GM12878 (cell line): ENCODE measurements around the gene KATNA1. TPM values are rescaled to one million over a fixed set of nuclear protein-coding genes. Genes with fewer than 3 reads are reported as not detected.

Source experiments
- ATF7 ChIP-seq: fragments of 450-650 bp; IDR thresholded peaks from 2 replicates; pipeline ENCODE4 v1.6.1; 2016; ENCODE audit warnings: low read depth, mild to moderate bottlenecking
- CBFB ChIP-seq: IDR thresholded peaks from 2 replicates; pipeline ENCODE4 v1.6.1; 2016; ENCODE audit warnings: antibody characterized with exemption, low read depth
- CREM ChIP-seq: IDR thresholded peaks from 2 replicates; pipeline ENCODE4 v1.6.1; 2014; ENCODE audit warnings: antibody characterized with exemption, low read depth
- DPF2 ChIP-seq: fragments of 450-650 bp; IDR thresholded peaks from 2 replicates; pipeline ENCODE4 v1.6.1; 2017; ENCODE audit warnings: mild to moderate bottlenecking
- HCFC1 ChIP-seq: fragments of 150-350 bp; IDR thresholded peaks from 2 replicates; pipeline ENCODE4 v1.6.1; 2014; ENCODE audit warnings: low read length
- IKZF1 ChIP-seq: fragments of 450-650 bp; conservative IDR thresholded peaks from 2 replicates; pipeline ENCODE4 v1.6.1; 2017; ENCODE audit warnings: antibody characterized with exemption, mild to moderate bottlenecking
- JUNB ChIP-seq: IDR thresholded peaks from 2 replicates; pipeline ENCODE4 v1.6.1; 2016; ENCODE audit warnings: antibody characterized with exemption, mild to moderate bottlenecking
- NFXL1 ChIP-seq: fragments of 450-650 bp; IDR thresholded peaks from 2 replicates; pipeline ENCODE4 v1.6.1; 2017; ENCODE audit warnings: antibody characterized with exemption, mild to moderate bottlenecking, borderline replicate concordance
- PAX5 ChIP-seq: IDR thresholded peaks from 2 replicates; pipeline ENCODE4 v1.6.1; 2011; ENCODE audit warnings: low read depth, low read length, borderline replicate concordance
- SIN3A ChIP-seq: IDR thresholded peaks from 2 replicates; pipeline ENCODE4 v1.6.1; 2012; ENCODE audit warnings: low read depth, low read length, improper control_type of control experiment
- SMAD1 ChIP-seq: fragments of 450-650 bp; IDR thresholded peaks from 2 replicates; pipeline ENCODE4 v1.6.1; 2018; ENCODE audit warnings: mild to moderate bottlenecking, low read depth; ENCODE audit not compliant: partially characterized antibody
- SMARCA5 ChIP-seq: fragments of 450-650 bp; IDR thresholded peaks from 2 replicates; pipeline ENCODE4 v1.6.1; 2017; ENCODE audit warnings: mild to moderate bottlenecking
- ZNF207 ChIP-seq: fragments of 450-650 bp; IDR thresholded peaks from 2 replicates; pipeline ENCODE4 v1.6.1; 2014; ENCODE audit warnings: antibody characterized with exemption, mild to moderate bottlenecking, borderline replicate concordance
- ZNF24 ChIP-seq: fragments of 450-650 bp; IDR thresholded peaks from 2 replicates; pipeline ENCODE4 v1.6.1; 2017; ENCODE audit warnings: antibody characterized with exemption, mild to moderate bottlenecking
- polyA plus RNA-seq, 11 experiments: library from polyadenylated mRNA; depleted of rRNA in 4 of 11; unstranded in 6 of 11; stranded (reverse) in 5 of 11; fragments of >200 nt; fragmentation: Nextera tagmentation in 4 of 11; fragmentation: Illumina TruSeq in 1 of 11; extraction: Ambion mirVana in 4 of 11; extraction: Trizol in 1 of 11; gene quantifications; 1 replicate in 1 of 11; 2 replicates in 10 of 11; pipeline versions ENCODE4 v1.2.1 to v1.2.3, GENCODE V29; 2011 to 2016; ENCODE audit warnings: inconsistent platforms in 2 of 11, missing spikeins in 2 of 11, low read depth in 1 of 11
- total RNA-seq, 4 experiments: library from RNA; depleted of rRNA in 3 of 4; stranded (reverse); fragments of >200 nt in 3 of 4; fragmentation: Illumina TruSeq in 1 of 4; extraction: Trizol in 1 of 4; gene quantifications; 2 replicates each; pipeline versions ENCODE4 v1.2.1 to v1.2.3, GENCODE V29; 2013 to 2021
- TF ChIP-seq, protein P1 (sequence below): IDR thresholded peaks from 2 replicates; pipeline ENCODE4 v1.6.1; 2012; ENCODE audit warnings: low read depth, low read length, improper control_type of control experiment
- TF ChIP-seq, protein P2 (sequence below): IDR thresholded peaks from 2 replicates; pipeline ENCODE4 v1.6.1; 2011; ENCODE audit warnings: borderline replicate concordance, low read depth, mild to moderate bottlenecking, moderate library complexity, mixed read lengths, low read length; ENCODE audit not compliant: insufficient read depth; ENCODE audit errors: extremely low read length
- TF ChIP-seq, protein P3 (sequence below): IDR thresholded peaks from 2 replicates; pipeline ENCODE4 v1.6.1; 2011; ENCODE audit warnings: mild to moderate bottlenecking, low read depth, low read length, moderate library complexity; ENCODE audit not compliant: insufficient replicate concordance
- TF ChIP-seq, protein P4 (sequence below): fragments of 150-350 bp; IDR thresholded peaks from 2 replicates; pipeline ENCODE4 v1.6.1; 2016; ENCODE audit warnings: low read depth, low read length

Gene KATNA1
- total and polyA plus RNA-seq, 10 of the 15 experiments (the other 5 are each of a cell fraction or from before 2014, with no cell fraction given) = 15.4 to 35.3 (median 25.1) TPM

DNA sequence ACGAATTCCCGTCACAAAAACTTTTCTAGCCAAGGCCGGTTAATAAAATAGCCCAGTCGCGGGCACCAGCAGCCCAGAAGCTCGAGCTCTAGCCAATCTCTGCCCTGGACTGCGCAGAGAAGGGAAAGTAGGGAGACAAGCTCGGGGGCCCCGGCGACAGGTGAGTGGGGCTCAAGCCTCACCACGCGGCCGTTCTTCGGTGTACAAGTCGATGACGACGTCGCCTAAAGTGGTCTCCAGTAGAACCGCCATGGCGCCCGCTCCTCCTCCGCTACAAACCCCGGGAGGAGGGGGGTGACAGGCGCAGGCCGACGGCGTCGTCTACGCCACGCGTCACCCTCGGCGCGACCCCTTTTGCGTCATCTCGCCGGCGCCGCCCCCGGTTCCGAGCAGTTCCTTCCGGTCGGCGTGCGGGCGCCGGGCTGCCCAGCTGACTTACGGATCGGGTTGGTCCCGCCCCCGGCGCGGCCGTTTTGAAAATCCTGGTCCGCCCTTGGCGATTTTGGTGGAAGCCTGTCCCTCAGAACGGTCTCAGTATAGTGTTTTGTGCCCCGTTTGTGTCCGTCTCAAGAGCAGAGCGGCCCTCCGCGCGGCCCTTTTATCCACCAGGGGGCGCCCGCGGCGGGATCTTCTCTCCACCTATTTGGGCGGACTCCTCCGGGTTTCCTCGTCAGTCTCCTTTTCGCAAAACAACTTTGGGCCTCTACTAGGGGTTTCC is 102.6 kb downstream of the KATNA1 start, which contains the start of gene PPIL4 (continued):
- TF ChIP-seq, protein P1, sequence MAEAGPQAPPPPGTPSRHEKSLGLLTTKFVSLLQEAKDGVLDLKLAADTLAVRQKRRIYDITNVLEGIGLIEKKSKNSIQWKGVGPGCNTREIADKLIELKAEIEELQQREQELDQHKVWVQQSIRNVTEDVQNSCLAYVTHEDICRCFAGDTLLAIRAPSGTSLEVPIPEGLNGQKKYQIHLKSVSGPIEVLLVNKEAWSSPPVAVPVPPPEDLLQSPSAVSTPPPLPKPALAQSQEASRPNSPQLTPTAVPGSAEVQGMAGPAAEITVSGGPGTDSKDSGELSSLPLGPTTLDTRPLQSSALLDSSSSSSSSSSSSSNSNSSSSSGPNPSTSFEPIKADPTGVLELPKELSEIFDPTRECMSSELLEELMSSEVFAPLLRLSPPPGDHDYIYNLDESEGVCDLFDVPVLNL = peak; percentile 95
- TF ChIP-seq ATF7 = peak; percentile 56
- TF ChIP-seq HCFC1 = peak; percentile 86
- TF ChIP-seq NFXL1 = no peak
- peak; percentile 85 for TF ChIP-seq SMARCA5
- TF ChIP-seq DPF2 = 0 out of 2 replicates have a peak, but pooled peaks have one; percentile 45
- peak; percentile 60; the same call in 1 of the 2 replicates for TF ChIP-seq ZNF207
- peak; percentile 100 for TF ChIP-seq CREM
- TF ChIP-seq CBFB = peak; percentile 68; the same call in 1 of the 2 replicates
- TF ChIP-seq PAX5 = peak; percentile 42; the same call in 1 of the 2 replicates
- TF ChIP-seq, protein P2, sequence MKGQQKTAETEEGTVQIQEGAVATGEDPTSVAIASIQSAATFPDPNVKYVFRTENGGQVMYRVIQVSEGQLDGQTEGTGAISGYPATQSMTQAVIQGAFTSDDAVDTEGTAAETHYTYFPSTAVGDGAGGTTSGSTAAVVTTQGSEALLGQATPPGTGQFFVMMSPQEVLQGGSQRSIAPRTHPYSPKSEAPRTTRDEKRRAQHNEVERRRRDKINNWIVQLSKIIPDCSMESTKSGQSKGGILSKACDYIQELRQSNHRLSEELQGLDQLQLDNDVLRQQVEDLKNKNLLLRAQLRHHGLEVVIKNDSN = peak; percentile 65
- TF ChIP-seq, protein P3, sequence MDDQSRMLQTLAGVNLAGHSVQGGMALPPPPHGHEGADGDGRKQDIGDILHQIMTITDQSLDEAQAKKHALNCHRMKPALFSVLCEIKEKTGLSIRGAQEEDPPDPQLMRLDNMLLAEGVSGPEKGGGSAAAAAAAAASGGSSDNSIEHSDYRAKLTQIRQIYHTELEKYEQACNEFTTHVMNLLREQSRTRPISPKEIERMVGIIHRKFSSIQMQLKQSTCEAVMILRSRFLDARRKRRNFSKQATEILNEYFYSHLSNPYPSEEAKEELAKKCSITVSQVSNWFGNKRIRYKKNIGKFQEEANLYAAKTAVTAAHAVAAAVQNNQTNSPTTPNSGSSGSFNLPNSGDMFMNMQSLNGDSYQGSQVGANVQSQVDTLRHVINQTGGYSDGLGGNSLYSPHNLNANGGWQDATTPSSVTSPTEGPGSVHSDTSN = peak; percentile 5
- TF ChIP-seq IKZF1 = peak; percentile 87
- no peak for TF ChIP-seq SMAD1
- no peak for TF ChIP-seq JUNB
- peak; percentile 98 for TF ChIP-seq SIN3A
- no peak for TF ChIP-seq ZNF24
- TF ChIP-seq, protein P4, sequence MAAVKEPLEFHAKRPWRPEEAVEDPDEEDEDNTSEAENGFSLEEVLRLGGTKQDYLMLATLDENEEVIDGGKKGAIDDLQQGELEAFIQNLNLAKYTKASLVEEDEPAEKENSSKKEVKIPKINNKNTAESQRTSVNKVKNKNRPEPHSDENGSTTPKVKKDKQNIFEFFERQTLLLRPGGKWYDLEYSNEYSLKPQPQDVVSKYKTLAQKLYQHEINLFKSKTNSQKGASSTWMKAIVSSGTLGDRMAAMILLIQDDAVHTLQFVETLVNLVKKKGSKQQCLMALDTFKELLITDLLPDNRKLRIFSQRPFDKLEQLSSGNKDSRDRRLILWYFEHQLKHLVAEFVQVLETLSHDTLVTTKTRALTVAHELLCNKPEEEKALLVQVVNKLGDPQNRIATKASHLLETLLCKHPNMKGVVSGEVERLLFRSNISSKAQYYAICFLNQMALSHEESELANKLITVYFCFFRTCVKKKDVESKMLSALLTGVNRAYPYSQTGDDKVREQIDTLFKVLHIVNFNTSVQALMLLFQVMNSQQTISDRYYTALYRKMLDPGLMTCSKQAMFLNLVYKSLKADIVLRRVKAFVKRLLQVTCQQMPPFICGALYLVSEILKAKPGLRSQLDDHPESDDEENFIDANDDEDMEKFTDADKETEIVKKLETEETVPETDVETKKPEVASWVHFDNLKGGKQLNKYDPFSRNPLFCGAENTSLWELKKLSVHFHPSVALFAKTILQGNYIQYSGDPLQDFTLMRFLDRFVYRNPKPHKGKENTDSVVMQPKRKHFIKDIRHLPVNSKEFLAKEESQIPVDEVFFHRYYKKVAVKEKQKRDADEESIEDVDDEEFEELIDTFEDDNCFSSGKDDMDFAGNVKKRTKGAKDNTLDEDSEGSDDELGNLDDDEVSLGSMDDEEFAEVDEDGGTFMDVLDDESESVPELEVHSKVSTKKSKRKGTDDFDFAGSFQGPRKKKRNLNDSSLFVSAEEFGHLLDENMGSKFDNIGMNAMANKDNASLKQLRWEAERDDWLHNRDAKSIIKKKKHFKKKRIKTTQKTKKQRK = 0 out of 2 replicates have a peak, but pooled peaks have one; percentile 36
